ENCODE measurements around the gene XPC.

XPC gene

GRCh38 chr3:14206548-14207177, 28.3 kb upstream of the XPC start:
- DNase-seq = no peak

GRCh38 chr3:14204515-14205284, 26.3 kb upstream of the XPC start:
- DNase-seq = no peak

- peak; percentile 59 for DNase-seq
These were observed 25.2 kb upstream of the XPC start for GRCh38 chr3:14203521-14204079.

GRCh38 chr3:14202874-14203520, 24.6 kb upstream of the XPC start:
- DNase-seq = no peak

- DNase-seq = no peak
These were observed 23.7 kb upstream of the XPC start for GRCh38 chr3:14201940-14202684.

- DNase-seq = no peak
These were observed 22.4 kb upstream of the XPC start for GRCh38 chr3:14200841-14201240.

- no peak for DNase-seq
These were observed 21.9 kb upstream of the XPC start for GRCh38 chr3:14200276-14200675.

GRCh38 chr3:14199641-14200040, 21.2 kb upstream of the XPC start:
- no peak for DNase-seq

GRCh38 chr3:14194865-14195264, 16.5 kb upstream of the XPC start:
- DNase-seq = no peak

GRCh38 chr3:14188041-14188754, 9.8 kb upstream of the XPC start:
- DNase-seq = no peak

- DNase-seq = no peak
These were observed 8.6 kb upstream of the XPC start for GRCh38 chr3:14186854-14187458.

GRCh38 chr3:14183015-14183577, 4.7 kb upstream of the XPC start:
- DNase-seq = no peak

GRCh38 chr3:14181253-14181652, 2.9 kb upstream of the XPC start:
- no peak for DNase-seq

- DNase-seq = no peak
These were observed 1.4 kb upstream of the XPC start for GRCh38 chr3:14179795-14180194.

- DNase-seq = no peak
These were observed 689 bp upstream of the XPC start for GRCh38 chr3:14179114-14179465.

- peak; percentile 41 for DNase-seq
These were observed 688 bp downstream of the XPC start for GRCh38 chr3:14177580-14178246.

GRCh38 chr3:14175383-14176037, 2.9 kb downstream of the XPC start:
- no peak for DNase-seq

- DNase-seq = no peak
These were observed 3.9 kb downstream of the XPC start for GRCh38 chr3:14174483-14174882.

GRCh38 chr3:14172496-14172895, 5.9 kb downstream of the XPC start:
- DNase-seq = no peak

GRCh38 chr3:14170531-14171159, 7.8 kb downstream of the XPC start:
- no peak for DNase-seq

Data from NCI-H1092 treated with DMSO at 0.1 percent for 48 hours (cell line).